AG04449 (cell line): ENCODE measurements around the gene PLCG1.
"Not testable (repeated sequence)": the region's sequence is repeated elsewhere in the genome, so short reads cannot be mapped to it uniquely, and the experiment has no call there.

Experiments used
- CTCF ChIA-PET: fragments of 350-600 bp; formaldehyde crosslinking; extraction: SDS; loops from one replicate; lab custom pipeline; 2021; ENCODE audit warnings: antibody characterized with exemption; lab: Yijun Ruan, JAX
- POLR2A ChIA-PET: fragments of 400-600, 350-600 bp; formaldehyde crosslinking; extraction: SDS; loops from one replicate; lab custom pipeline; 2020; ENCODE audit warnings: antibody characterized with exemption, inconsistent platforms; lab: Yijun Ruan, JAX
- DNase-seq: peaks from one replicate; pipeline ENCODE4 v3.0.0-alpha.2; 2010; ENCODE audit warnings: low read depth, low spot score
- H3K4me3 ChIP-seq: 2 replicates; pipeline ENCODE4 v1.5.1; 2011; ENCODE audit warnings: low read depth, mild to moderate bottlenecking, control low read depth, low read length
- TF ChIP-seq, protein P1 (sequence below): IDR thresholded peaks from one replicate; pipeline ENCODE4 v1.5.1; 2011; ENCODE audit warnings: mild to moderate bottlenecking, moderate library complexity, low read length, control low read depth, inconsistent platforms; ENCODE audit not compliant: insufficient read depth; ENCODE audit errors: missing control alignments

Gene PLCG1

DNA sequence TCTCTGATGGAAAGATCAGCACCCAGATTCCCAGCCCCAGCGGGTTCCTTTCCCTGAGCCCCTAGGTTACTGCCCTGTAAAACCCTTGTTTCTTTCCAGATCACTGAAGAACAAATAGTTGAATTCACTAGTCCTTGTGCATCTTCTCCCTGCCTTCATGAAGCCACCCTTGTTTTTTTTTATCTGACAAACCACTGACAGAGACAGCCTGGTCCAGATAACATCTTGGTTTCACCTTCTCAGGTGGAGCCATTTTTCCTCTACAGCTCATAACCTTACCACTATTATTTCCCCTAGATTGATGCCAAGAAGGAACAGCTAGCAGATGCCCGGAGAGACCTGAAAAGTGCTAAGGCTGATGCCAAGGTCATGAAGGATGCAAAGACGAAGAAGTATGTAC, 15.9 kb upstream of the PLCG1 start:
- DNase-seq = no peak
- no peak overlapping the region for H3K4me3 ChIP-seq
- TF ChIP-seq, protein P1, sequence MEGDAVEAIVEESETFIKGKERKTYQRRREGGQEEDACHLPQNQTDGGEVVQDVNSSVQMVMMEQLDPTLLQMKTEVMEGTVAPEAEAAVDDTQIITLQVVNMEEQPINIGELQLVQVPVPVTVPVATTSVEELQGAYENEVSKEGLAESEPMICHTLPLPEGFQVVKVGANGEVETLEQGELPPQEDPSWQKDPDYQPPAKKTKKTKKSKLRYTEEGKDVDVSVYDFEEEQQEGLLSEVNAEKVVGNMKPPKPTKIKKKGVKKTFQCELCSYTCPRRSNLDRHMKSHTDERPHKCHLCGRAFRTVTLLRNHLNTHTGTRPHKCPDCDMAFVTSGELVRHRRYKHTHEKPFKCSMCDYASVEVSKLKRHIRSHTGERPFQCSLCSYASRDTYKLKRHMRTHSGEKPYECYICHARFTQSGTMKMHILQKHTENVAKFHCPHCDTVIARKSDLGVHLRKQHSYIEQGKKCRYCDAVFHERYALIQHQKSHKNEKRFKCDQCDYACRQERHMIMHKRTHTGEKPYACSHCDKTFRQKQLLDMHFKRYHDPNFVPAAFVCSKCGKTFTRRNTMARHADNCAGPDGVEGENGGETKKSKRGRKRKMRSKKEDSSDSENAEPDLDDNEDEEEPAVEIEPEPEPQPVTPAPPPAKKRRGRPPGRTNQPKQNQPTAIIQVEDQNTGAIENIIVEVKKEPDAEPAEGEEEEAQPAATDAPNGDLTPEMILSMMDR = no peak
- POLR2A ChIA-PET = no interaction called here
- CTCF ChIA-PET = interaction anchor here (0.8 to 2.8 kb wide), 6 partner anchors 14 to 219 kb away, joined by 3 to 15 read pairs (median 5); partner anchors contain the start of gene LPIN3

DNA sequence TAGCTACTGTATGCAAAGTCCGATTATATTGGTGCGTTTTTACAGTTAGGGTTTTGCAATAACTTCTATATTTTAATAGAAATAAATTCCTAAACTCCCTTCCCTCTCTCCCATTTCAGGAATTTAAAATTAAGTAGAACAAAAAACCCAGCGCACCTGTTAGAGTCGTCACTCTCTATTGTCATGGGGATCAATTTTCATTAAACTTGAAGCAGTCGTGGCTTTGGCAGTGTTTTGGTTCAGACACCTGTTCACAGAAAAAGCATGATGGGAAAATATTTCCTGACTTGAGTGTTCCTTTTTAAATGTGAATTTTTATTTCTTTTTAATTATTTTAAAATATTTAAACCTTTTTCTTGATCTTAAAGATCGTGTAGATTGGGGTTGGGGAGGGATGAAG, 13.7 kb upstream of the PLCG1 start:
- TF ChIP-seq, protein P1 = no peak
- H3K4me3 ChIP-seq = no peak overlapping the region
- no peak for DNase-seq
- ChIA-PET CTCF (interaction anchor here (1.7 kb wide), 1 partner anchor 13 kb away, joined by 7 read pairs; no protein-coding TSS in a partner anchor), POLR2A (no interaction called here)

DNA sequence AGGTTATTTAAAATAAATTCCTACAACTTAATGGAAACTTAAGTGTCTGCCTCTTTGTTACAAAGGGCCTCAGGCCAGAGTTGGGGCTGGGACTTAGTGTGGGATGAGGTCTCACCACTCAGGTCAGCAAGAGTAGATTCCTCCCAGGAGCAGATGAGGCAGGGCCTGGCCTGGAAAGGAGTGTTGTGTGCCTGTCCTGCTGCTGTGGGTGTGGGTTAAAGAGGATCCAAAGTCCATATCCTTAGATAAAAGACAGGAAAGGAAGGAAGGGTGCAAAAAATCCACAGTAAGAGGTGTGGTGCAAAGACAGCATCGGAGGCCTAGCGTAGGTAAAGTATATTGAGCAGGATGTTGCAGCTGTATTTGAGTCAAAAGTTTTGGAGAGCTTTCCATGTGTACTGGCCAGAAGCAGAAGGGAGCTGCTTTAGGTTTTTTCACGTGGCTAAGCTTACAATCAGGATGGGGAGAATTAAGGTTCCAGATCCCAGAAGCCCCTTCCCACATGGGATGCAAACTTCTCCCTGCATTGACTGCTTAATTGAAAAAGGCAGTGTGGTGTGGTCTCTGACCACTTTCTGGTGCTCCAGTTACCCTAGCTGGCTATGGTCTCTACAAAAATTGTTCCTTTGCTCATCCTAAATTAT, 12.8 kb upstream of the PLCG1 start:
- TF ChIP-seq, protein P1 = no peak
- ChIA-PET CTCF (interaction anchor here (0.8 to 1.3 kb wide), 6 partner anchors 11 to 286 kb away, joined by 3 read pairs; no protein-coding TSS in a partner anchor), POLR2A (no interaction called here)
- no peak for DNase-seq
- no peak overlapping the region for H3K4me3 ChIP-seq

GRCh38 chr20:41125530-41126457, 11.5 kb upstream of the PLCG1 start:
- POLR2A ChIA-PET = no interaction called here
- TF ChIP-seq, protein P1 = no peak
- CTCF ChIA-PET = interaction anchor here (0.8 to 1.3 kb wide), 6 partner anchors 10 to 214 kb away, joined by 3 to 6 read pairs (median 3); no protein-coding TSS in a partner anchor
- DNase-seq = no peak
- H3K4me3 ChIP-seq = no peak overlapping the region

DNA sequence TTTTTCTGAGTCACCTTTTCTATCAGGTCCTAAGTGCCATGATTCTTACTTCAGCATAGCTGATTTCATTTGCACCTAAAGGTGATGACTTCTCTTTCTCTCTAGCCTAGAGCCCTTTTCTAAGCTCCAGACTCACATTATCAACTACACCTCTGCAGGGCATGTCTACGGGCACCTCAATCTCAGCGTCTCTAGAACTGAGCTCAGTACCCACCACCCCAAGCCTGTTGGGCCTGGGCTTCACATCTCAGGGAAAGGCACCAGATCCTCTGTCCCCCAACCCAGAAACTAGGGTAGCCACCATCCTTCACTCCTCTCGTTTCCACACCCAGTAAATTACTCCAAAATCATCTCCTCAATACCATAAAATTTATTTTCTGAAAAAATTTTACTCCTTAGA, 10.6 kb upstream of the PLCG1 start:
- ChIA-PET POLR2A (no interaction called here), CTCF (interaction anchor here (1.1 to 1.5 kb wide), 3 partner anchors 159 to 214 kb away, joined by 3 to 6 read pairs (median 5); partner anchors contain the start of gene LPIN3)
- no peak overlapping the region for H3K4me3 ChIP-seq
- TF ChIP-seq, protein P1 = no peak
- no peak for DNase-seq

DNA sequence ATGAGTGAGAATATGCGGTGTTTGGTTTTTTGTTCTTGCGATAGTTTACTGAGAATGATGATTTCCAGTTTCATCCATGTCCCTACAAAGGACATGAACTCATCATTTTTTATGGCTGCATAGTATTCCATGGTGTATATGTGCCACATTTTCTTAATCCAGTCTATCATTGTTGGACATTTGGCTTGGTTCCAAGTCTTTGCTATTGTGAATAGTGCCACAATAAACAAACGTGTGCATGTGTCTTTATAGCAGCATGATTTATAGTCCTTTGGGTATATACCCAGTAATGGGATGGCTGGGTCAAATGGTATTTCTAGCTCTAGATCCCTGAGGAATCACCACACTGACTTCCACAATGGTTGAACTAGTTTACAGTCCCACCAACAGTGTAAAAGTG, 9.0 kb upstream of the PLCG1 start:
- DNase-seq, CTCF ChIA-PET, H3K4me3 ChIP-seq, POLR2A ChIA-PET: not testable (repeated sequence)
